Measurements from ENCODE around the gene MYO10. TPM values are rescaled to one million over a fixed set of nuclear protein-coding genes. Genes with fewer than 3 reads are reported as not detected.

Gene MYO10
- total and polyA plus RNA-seq, 2 donors (not counting 3 experiments of a cell fraction or from before 2014, with no cell fraction given): 36.0 to 148 TPM

DNA sequence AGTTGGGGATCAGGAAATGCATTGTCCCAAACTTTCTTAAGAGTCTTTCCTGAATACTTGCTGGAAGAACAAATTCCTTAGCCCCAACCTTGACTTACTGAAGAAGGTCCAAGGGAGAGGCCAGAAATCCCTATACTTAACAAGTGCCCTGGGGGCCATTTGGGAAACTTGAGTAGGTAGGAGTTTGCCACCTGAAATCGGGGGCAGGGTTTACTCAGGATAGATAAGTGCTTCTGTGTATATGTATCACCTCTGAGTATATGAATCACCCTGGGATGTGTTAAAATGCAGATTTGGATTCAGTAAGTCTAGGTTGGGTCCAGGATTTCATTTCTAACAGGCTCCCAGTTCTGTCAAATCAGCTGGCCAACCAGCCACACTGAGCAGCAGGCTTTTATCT is 47.9 kb upstream of the MYO10 start:
- Histone ChIP-seq H3K27ac (ENCODE audit: insufficient read depth, low read depth, low read length) (no peak overlapping the region), H4K20me1 (replicated peaks; ENCODE audit: control insufficient read depth, extremely low read depth, insufficient read depth, low read length) (no peaks in the 10 kb centered on the region), H3K4me2 (ENCODE audit: insufficient read depth, low read length) (no peak overlapping the region), H3K79me2 (ENCODE audit: control insufficient read depth, insufficient read depth, low read length) (no peaks in the 10 kb centered on the region), H3K36me3 (ENCODE audit: control insufficient read depth in 2 of 2, extremely low read depth in 1 of 2, insufficient read depth in 2 of 2, low read length in 2 of 2) (no peaks in the 10 kb centered on the region), H2AFZ (ENCODE audit: low read depth, low read length) (no peak overlapping the region), H3K9ac (replicated peaks; ENCODE audit: extremely low read depth, insufficient read depth, low read length) (no peak overlapping the region), H3K4me3 (replicated peaks in 1 of 3; ENCODE audit: insufficient read depth in 1 of 3, low read depth in 1 of 3, low read length in 3 of 3) (no peak overlapping the region), H3K27me3 (ENCODE audit: control insufficient read depth in 2 of 2, insufficient read depth in 2 of 2, low read length in 2 of 2) (no peaks in the 10 kb centered on the region), H3K9me3 (replicated peaks; ENCODE audit: control insufficient read depth, insufficient read depth, low read length) (no peaks in the 10 kb centered on the region), H3K4me1 (ENCODE audit: control insufficient read depth, extremely low read depth, insufficient read depth, low read length) (peaks cover 15% of the 10 kb centered on the region), H3K9me1 (replicated peaks; ENCODE audit: control insufficient read depth, extremely low read depth, insufficient read depth, low read length) (no peaks in the 10 kb centered on the region)
- TF ChIP-seq GATA2 (IDR thresholded peaks at IDR 0.05; ENCODE audit: insufficient read depth, insufficient read length, low read depth, low read length): no peak
- TF ChIP-seq, protein P1, sequence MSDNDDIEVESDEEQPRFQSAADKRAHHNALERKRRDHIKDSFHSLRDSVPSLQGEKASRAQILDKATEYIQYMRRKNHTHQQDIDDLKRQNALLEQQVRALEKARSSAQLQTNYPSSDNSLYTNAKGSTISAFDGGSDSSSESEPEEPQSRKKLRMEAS (IDR thresholded peaks at IDR 0.05; ENCODE audit: insufficient read depth, insufficient read length): no peak
- TF ChIP-seq FOS (IDR thresholded peaks at IDR 0.05; ENCODE audit: borderline replicate concordance, insufficient read depth, low read length): no peak
- TF ChIP-seq MYC (IDR thresholded peaks at IDR 0.05; ENCODE audit: low read depth, low read length): no peak
- TF ChIP-seq POLR2A (IDR thresholded peaks at IDR 0.05; ENCODE audit: low read depth, low read length): no peak
- dilution Hi-C loops (cut with MboI; ENCODE audit: extremely low pct_ligation_motif_present, low sequenced_read_pairs): no loop called here
- FAIRE-seq: no peak
- DNase-seq (ENCODE audit: low read depth, low spot score): no peak
- BruUV-seq (replicated peaks): no TSS peak
- POLR2A ChIA-PET: interaction anchor here (1.5 kb wide), 1 partner anchor 8 kb away, joined by 8 read pairs; no protein-coding TSS in a partner anchor
- intact Hi-C loops (cut with micrococcal nuclease): loop anchor here (1.0 to 2.0 kb wide), 2 partner anchors 8 to 47 kb away; partner anchors contain the start of gene MYO10
- CTCF ChIA-PET: no interaction called here

DNA sequence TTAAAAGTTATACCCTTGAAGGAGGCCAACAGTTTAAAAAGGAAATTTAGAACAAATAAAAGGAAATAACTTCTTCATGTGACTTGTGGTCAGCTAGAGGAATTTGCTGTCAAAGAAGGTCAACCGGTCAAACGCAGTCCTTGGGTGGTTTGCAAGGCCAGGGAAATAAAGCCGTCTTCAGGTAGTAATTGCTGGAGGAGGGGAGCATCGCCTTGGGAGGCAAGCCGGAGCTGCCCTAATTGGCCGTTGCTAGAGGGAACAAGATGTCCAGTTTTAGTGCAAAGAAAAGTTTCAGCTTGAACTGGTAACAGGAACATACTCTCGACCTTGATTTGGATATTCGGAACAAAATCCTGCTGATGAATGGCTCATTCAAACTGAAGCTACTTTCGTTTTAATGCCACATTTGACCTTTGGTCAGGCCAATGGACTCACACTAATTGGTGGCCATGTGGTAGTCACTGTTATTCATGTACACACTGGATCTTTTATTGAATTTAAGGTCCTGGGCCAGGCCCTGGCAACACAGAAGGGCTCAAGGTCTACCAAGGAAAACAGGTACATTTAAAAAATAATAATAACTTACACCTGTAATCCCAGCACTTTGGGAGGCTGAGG is 47.0 kb upstream of the MYO10 start:
- dilution Hi-C loops (cut with MboI; ENCODE audit: extremely low pct_ligation_motif_present, low sequenced_read_pairs) (no loop called here), intact Hi-C loops (cut with micrococcal nuclease) (loop anchor here (1.0 to 2.0 kb wide), 2 partner anchors 9 to 46 kb away; partner anchors contain the start of gene MYO10)
- Histone ChIP-seq H3K79me2 (ENCODE audit: control insufficient read depth, insufficient read depth, low read length) (no peaks in the 10 kb centered on the region), H3K9ac (replicated peaks; ENCODE audit: extremely low read depth, insufficient read depth, low read length) (no peak overlapping the region), H3K4me1 (ENCODE audit: control insufficient read depth, extremely low read depth, insufficient read depth, low read length) (peaks cover 15% of the 10 kb centered on the region), H3K36me3 (ENCODE audit: control insufficient read depth in 2 of 2, extremely low read depth in 1 of 2, insufficient read depth in 2 of 2, low read length in 2 of 2) (no peaks in the 10 kb centered on the region), H3K4me3 (replicated peaks in 1 of 3; ENCODE audit: insufficient read depth in 1 of 3, low read depth in 1 of 3, low read length in 3 of 3) (no peak overlapping the region), H3K27ac (ENCODE audit: insufficient read depth, low read depth, low read length) (no peak overlapping the region), H3K9me3 (replicated peaks; ENCODE audit: control insufficient read depth, insufficient read depth, low read length) (no peaks in the 10 kb centered on the region), H3K9me1 (replicated peaks; ENCODE audit: control insufficient read depth, extremely low read depth, insufficient read depth, low read length) (no peaks in the 10 kb centered on the region), H4K20me1 (replicated peaks; ENCODE audit: control insufficient read depth, extremely low read depth, insufficient read depth, low read length) (no peaks in the 10 kb centered on the region), H2AFZ (ENCODE audit: low read depth, low read length) (peak overlapping the region; percentile 90), H3K4me2 (ENCODE audit: insufficient read depth, low read length) (peak overlapping the region; percentile 67), H3K27me3 (ENCODE audit: control insufficient read depth in 2 of 2, insufficient read depth in 2 of 2, low read length in 2 of 2) (no peaks in the 10 kb centered on the region)
- FAIRE-seq (peak; percentile 73), DNase-seq (ENCODE audit: low read depth, low spot score) (peak; percentile 75)
- ChIA-PET POLR2A (interaction anchor here (1.5 kb wide), 1 partner anchor 9 kb away, joined by 8 read pairs; no protein-coding TSS in a partner anchor), CTCF (interaction anchor here (0.7 to 1.8 kb wide), 4 partner anchors 9 to 150 kb away, joined by 3 to 7 read pairs (median 4); no protein-coding TSS in a partner anchor)
- no peak for TF ChIP-seq GATA2 (IDR thresholded peaks at IDR 0.05; ENCODE audit: insufficient read depth, insufficient read length, low read depth, low read length)
- no peak for TF ChIP-seq MYC (IDR thresholded peaks at IDR 0.05; ENCODE audit: low read depth, low read length)
- no peak for TF ChIP-seq FOS (IDR thresholded peaks at IDR 0.05; ENCODE audit: borderline replicate concordance, insufficient read depth, low read length)
- TF ChIP-seq POLR2A (IDR thresholded peaks at IDR 0.05; ENCODE audit: low read depth, low read length): no peak
- no peak for TF ChIP-seq POLR2AphosphoS5 (IDR thresholded peaks at IDR 0.05; ENCODE audit: insufficient read depth, low read depth, low read length)
- no peak for TF ChIP-seq EZH2 (IDR thresholded peaks at IDR 0.05; ENCODE audit: borderline replicate concordance, low read depth, low read length, severe bottlenecking)
- TF ChIP-seq, protein P2, sequence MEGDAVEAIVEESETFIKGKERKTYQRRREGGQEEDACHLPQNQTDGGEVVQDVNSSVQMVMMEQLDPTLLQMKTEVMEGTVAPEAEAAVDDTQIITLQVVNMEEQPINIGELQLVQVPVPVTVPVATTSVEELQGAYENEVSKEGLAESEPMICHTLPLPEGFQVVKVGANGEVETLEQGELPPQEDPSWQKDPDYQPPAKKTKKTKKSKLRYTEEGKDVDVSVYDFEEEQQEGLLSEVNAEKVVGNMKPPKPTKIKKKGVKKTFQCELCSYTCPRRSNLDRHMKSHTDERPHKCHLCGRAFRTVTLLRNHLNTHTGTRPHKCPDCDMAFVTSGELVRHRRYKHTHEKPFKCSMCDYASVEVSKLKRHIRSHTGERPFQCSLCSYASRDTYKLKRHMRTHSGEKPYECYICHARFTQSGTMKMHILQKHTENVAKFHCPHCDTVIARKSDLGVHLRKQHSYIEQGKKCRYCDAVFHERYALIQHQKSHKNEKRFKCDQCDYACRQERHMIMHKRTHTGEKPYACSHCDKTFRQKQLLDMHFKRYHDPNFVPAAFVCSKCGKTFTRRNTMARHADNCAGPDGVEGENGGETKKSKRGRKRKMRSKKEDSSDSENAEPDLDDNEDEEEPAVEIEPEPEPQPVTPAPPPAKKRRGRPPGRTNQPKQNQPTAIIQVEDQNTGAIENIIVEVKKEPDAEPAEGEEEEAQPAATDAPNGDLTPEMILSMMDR (IDR thresholded peaks at IDR 0.05; ENCODE audit: extremely low read depth in 1 of 2, insufficient read depth in 1 of 2, low read depth in 1 of 2, low read length in 2 of 2): no peak
- no peak for TF ChIP-seq JUN (IDR thresholded peaks at IDR 0.05; ENCODE audit: borderline replicate concordance, insufficient read depth, insufficient read length, low read depth)
- TF ChIP-seq, protein P1 (IDR thresholded peaks at IDR 0.05; ENCODE audit: insufficient read depth, insufficient read length): no peak
- BruUV-seq (replicated peaks): no TSS peak
